PFSK-1 (cell line): ENCODE data around the gene ELP2.
A peak's percentile ranks its signal among the peaks of the same experiment; 100 is the strongest.

ENCODE experiments used
- FOXP2 ChIP-seq: optimal IDR thresholded peaks from 2 replicates; pipeline ENCODE3; 2011; ENCODE audit warnings: borderline replicate concordance, control low read depth, inconsistent platforms; ENCODE audit not compliant: insufficient read depth; ENCODE audit errors: extremely low read length, extremely low read depth
- POLR2AphosphoS5 ChIP-seq: IDR thresholded peaks from 2 replicates; pipeline ENCODE4 v1.6.1; 2012; ENCODE audit warnings: low read depth, mild to moderate bottlenecking, control low read depth, low read length, moderate library complexity
- SIN3A ChIP-seq: IDR thresholded peaks from 2 replicates; pipeline ENCODE4 v1.6.1; 2012; ENCODE audit warnings: mild to moderate bottlenecking, low read length, moderate library complexity, borderline replicate concordance; ENCODE audit not compliant: insufficient read depth
- TAF1 ChIP-seq: IDR thresholded peaks from 2 replicates; pipeline ENCODE4 v1.6.1; 2012; ENCODE audit warnings: low read length, control low read depth, borderline replicate concordance; ENCODE audit not compliant: insufficient read depth
- TF ChIP-seq, protein P1 (sequence below), 2 experiments: IDR thresholded peaks; 2 replicates each; pipeline versions ENCODE4 v1.6.1 to v1.8.0; 2011 to 2012; ENCODE audit warnings: low read depth in 2 of 2, low read length in 2 of 2, control low read depth in 1 of 2, inconsistent platforms in 1 of 2, mild to moderate bottlenecking in 1 of 2, moderate library complexity in 1 of 2; ENCODE audit not compliant: insufficient read depth in 1 of 2

DNA sequence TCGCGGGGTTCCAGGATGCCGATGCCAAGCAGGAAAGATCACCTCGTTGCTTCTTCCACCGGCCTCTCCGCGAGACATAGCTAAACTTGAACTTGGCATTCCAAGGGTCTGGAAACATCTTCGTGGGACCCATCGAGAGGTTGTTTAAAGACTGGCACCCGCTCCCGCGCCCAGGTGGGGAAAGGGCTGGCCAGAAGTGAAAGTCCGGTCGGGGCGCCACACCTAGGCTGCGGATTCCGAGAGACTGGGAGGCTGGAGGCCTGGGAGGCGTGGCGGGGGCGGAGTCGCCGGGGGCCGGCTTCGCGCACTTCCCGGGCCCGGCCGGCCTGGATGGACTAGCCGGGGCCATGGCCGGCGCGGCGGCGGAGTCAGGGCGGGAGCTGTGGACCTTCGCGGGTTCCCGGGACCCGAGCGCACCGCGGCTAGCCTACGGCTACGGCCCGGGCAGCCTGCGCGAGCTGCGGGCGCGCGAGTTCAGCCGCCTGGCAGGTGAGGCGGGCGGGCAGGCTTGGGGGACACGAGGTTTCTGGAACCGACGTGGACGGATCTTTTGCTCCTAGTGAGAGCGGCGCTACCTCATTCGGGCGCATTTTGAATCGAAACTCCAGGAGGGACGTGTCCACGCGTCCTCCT is 57.6 kb downstream of the ELP2 start, which contains the start of gene MOCOS:
- peak; percentile 68 for TF ChIP-seq POLR2AphosphoS5
- TF ChIP-seq SIN3A = no peak
- 0 out of 2 replicates have a peak, but pooled peaks have one; percentile 53 for TF ChIP-seq TAF1
- TF ChIP-seq, protein P1, sequence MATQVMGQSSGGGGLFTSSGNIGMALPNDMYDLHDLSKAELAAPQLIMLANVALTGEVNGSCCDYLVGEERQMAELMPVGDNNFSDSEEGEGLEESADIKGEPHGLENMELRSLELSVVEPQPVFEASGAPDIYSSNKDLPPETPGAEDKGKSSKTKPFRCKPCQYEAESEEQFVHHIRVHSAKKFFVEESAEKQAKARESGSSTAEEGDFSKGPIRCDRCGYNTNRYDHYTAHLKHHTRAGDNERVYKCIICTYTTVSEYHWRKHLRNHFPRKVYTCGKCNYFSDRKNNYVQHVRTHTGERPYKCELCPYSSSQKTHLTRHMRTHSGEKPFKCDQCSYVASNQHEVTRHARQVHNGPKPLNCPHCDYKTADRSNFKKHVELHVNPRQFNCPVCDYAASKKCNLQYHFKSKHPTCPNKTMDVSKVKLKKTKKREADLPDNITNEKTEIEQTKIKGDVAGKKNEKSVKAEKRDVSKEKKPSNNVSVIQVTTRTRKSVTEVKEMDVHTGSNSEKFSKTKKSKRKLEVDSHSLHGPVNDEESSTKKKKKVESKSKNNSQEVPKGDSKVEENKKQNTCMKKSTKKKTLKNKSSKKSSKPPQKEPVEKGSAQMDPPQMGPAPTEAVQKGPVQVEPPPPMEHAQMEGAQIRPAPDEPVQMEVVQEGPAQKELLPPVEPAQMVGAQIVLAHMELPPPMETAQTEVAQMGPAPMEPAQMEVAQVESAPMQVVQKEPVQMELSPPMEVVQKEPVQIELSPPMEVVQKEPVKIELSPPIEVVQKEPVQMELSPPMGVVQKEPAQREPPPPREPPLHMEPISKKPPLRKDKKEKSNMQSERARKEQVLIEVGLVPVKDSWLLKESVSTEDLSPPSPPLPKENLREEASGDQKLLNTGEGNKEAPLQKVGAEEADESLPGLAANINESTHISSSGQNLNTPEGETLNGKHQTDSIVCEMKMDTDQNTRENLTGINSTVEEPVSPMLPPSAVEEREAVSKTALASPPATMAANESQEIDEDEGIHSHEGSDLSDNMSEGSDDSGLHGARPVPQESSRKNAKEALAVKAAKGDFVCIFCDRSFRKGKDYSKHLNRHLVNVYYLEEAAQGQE (IDR thresholded peaks at IDR 0.05; ENCODE audit: insufficient read depth in 1 of 2, low read depth in 2 of 2, low read length in 2 of 2) = no peak
- TF ChIP-seq FOXP2 = no peak
